ENCODE data around the gene ARHGAP30.

ARHGAP30 gene

DNA sequence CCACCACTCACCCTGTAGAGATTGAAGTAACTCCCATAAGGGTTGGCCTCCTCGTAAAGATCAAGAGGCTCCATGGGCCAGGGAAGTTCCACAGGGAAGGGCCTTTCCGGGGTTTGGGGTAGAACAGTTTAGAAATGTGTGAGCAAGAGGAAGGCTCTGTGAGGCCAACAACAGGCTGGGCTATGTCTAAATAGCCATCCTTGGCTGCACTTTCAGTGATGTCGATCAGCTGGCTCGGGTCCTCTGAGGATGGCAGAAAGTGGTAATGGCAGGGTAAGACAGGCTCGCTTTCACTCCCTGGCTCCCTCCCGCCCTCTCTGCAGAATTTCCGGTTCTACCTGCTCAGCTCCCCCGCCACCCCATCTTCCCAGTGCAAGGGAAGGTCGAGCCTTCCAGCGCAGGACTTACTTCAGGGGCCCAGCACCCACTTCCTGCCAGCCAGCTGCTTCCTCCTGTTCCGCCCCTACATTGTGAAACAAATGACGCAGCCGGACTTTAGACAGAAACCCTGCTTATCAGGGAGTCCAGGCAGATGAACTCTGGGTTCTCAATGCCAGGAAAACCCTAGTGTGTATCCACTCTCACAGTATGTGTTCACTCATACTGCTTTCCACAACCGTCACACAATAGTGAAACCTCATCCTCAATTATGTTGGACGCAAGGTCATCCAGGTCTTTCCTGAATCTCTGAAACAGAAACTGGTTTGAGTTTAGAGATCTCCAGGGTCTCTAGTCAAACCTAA, 56.0 kb downstream of the ARHGAP30 start:
- peak; percentile 17 for DNase-seq (ENCODE audit: low read depth)

GRCh38 chr1:161013131-161013487, 56.6 kb downstream of the ARHGAP30 start:
- DNase-seq (ENCODE audit: low read depth) = no peak

DNA sequence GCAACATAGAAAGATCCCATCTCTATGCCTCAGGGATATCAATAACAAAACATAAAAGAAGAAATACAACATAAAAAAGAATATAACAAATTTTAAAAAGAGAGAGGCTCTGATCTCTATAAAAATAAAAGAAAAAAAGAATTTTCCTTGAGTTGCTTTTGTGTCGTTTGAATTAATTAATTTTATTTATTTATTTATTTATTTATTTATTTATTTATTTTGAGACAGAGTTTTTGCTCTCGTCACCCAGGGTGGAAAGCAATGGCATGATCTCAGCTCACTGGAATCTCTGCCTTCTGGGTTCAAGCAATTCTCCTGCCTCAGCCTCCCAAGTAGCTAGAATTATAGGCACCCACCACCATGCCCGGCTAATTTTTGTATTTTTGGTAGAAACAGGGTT, 57.3 kb downstream of the ARHGAP30 start:
- DNase-seq (ENCODE audit: low read depth) = no peak

DNA sequence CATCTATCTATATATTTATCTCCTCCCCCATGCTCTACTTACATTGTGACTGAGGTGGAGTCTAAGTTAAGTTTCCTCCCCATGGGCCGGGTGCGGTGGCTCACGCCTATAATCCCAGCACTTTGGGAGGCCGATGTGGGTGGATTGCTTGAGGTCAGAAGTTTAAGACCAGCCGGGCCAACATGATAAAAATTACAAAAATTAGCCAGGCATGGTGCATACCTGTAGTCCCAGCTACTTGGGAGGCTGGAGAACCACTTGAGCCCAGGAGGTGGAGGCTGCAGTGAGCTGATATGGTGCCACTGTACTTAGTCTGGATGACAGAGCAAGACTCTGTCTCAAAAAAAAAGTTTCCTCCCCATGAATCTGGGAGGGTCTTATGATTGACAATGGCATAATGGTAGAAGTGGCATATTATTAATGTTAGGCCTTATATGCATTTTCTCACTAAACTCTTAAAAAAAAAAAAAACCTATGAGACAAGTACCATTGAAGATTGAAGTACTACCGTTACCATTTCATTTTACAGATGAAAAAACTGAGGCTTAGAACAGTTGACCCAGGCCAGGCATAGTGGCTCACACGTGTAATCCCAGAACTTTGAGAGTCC, 60.0 kb downstream of the ARHGAP30 start:
- DNase-seq (ENCODE audit: low read depth) = no peak

DNA sequence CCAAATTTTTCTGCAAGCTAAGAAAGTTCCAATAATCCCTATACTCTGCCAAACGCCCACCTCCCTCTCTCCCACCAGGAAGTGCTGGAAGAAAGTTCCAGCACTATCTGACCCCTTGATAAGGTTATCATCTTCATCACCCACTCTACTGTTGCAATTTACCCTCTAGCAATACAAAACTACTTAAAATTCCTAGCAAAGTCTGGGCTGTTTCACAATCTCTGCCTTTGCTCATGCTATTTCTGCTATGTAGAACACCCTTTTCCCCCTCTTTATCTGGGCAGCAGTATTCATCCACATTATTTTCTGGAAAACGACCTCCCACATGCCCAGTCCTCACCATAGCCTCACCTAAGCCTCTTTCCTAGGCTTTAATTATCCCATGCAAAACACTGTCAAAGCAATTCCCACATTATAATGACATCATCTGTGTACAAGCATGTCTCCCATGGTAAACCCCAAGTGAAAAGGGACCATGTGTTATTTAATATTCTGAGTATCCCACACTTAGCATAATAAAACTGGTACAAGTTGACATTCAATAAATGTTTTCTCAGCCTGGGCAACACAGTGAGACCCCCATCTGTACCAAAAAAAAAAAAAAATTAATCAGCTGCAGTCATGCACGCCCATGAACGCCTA, 60.7 kb downstream of the ARHGAP30 start:
- DNase-seq (ENCODE audit: low read depth) = no peak

- DNase-seq (ENCODE audit: low read depth) = no peak
These were observed 62.3 kb downstream of the ARHGAP30 start for GRCh38 chr1:161007369-161007768.

GRCh38 chr1:161006563-161006962, 63.1 kb downstream of the ARHGAP30 start:
- DNase-seq (ENCODE audit: low read depth) = no peak

DNA sequence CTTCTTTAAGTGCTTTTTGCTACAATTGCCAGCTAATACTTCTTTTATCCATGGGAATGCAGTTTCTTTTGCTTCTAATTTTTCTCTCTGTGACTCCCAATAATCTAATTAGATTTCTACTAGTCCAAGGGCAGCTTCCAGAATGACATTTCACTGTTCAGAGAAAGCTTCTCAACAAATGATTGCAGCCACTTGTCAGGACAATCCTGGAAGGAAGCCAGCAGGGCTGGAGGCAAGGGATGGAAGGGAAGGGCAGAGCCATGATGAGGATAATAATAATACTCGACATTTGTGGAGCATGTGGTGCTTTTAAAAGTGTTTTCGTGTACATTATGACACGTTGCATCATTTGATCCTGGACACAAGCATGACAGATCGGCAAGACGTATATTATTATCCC, 68.2 kb downstream of the ARHGAP30 start:
- DNase-seq (ENCODE audit: low read depth) = no peak

DNA sequence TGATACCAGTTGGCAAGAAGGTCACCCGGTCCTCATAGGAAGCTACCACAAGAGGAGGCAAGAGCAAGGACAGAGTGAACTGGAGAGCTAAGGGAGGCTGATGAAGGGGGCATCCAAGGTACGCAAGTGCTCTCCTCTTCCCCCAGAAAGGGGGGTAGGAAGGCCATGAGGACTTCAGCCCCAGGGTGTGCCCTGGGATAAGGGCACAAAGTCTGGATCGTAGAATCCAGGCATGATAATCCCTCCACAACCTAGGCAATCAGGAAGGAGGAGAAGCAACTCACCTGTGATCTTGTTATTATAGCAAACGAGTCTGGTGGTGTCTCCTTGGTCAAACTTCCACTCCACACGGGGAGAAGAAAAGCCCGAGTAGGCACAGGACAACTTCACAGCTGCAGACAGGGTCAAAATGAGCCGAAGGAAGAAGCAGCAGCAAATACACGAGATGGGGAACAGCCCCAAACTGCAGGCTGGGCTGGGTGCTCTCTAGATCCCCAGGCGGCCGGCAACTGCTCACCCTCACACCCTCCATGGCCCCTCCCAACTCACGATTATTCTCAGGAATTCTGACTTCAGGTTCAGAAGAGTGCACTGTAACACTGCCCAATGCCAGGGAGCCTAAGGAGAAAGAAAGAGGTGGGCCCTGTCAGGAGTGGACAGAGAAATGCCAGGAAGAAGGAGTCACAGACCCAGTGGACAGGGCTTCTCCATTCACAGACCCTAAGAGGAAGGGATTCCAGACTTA, 68.8 kb downstream of the ARHGAP30 start:
- no peak for DNase-seq (ENCODE audit: low read depth)

GRCh38 chr1:160999376-160999775, 70.3 kb downstream of the ARHGAP30 start:
- no peak for DNase-seq (ENCODE audit: low read depth)

DNA sequence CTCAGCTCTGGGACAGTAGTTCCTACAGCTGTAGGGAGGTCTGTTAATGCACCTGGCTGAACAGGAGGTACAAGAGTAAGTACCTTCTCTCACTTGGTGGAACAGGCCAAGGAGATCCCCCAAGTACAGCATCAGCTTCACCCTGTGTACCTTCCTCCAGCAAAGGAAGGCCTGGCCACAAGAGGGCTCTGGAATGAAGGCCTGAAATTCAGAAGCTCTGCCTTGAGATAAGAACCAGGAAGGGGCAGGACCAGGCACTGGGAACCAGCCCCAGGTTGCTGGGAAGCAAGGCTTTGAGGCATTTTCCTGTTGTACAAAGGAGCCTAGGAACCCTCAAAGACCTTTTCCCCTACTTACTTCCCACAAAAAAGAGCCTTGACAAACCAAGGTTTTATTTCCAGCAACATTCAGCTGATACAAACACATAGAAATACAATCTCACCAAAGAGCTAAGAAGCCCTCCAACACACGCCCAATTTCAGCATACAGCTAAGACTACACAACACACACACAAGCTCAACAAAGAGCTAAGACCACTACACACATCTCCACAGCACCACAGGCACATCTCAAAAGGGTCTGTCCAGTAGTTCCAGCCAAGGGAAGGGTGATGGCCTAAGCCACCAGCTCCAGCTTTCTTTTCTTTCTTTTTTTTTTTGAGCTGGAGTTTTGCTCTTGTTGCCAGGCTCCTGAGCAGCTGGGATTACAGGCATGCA, 72.2 kb downstream of the ARHGAP30 start:
- no peak for DNase-seq (ENCODE audit: low read depth)

All from stimulated activated CD8-positive, alpha-beta memory T cell treated with anti-CD3 and anti-CD28 coated beads, Interleukin-15, amount 100 ng/mL, for 24 hours (primary cell).